ENCODE data around the gene IGLON5. TPM values are rescaled to one million over a fixed set of nuclear protein-coding genes. Genes with fewer than 3 reads are reported as not detected.

The IGLON5 gene
- total RNA-seq, 1 experiment from 2014 or later: not detected

GRCh38 chr19:51354103-51354741 is 42.8 kb downstream of the IGLON5 start:
- H3K27ac ChIP-seq: peak overlapping the region; percentile 43
- H3K9me3 ChIP-seq (replicated peaks): no peaks in the 10 kb centered on the region
- peaks cover 18% of the 10 kb centered on the region for H3K36me3 ChIP-seq
- DNase-seq (ENCODE audit: low read depth in 1 of 2, low spot score in 2 of 2): no peak
- H3K4me1 ChIP-seq (replicated peaks): peaks cover 22% of the 10 kb centered on the region
- H3K4me3 ChIP-seq: no peak overlapping the region
- H3K27me3 ChIP-seq (replicated peaks): no peaks in the 10 kb centered on the region

GRCh38 chr19:51354742-51355148 is 43.3 kb downstream of the IGLON5 start:
- Histone ChIP-seq H3K36me3 (peaks cover 18% of the 10 kb centered on the region), H3K27ac (peak overlapping the region; percentile 43; the same call in 1 of the 2 replicates), H3K9me3 (replicated peaks) (no peaks in the 10 kb centered on the region), H3K4me1 (replicated peaks) (peaks cover 22% of the 10 kb centered on the region), H3K4me3 (no peak overlapping the region), H3K27me3 (replicated peaks) (no peaks in the 10 kb centered on the region)
- DNase-seq (ENCODE audit: low read depth in 1 of 2, low spot score in 2 of 2): peak; percentile 67 to 69

- Histone ChIP-seq H3K9me3 (replicated peaks) (no peaks in the 10 kb centered on the region), H3K36me3 (peaks cover 4% of the 10 kb centered on the region), H3K4me1 (replicated peaks) (peaks cover 12% of the 10 kb centered on the region), H3K27ac (no peak overlapping the region), H3K4me3 (no peak overlapping the region), H3K27me3 (replicated peaks) (no peaks in the 10 kb centered on the region)
- DNase-seq (ENCODE audit: low read depth in 1 of 2, low spot score in 2 of 2): no peak
Measured at GRCh38 chr19:51356159-51356801, 44.8 kb downstream of the IGLON5 start.

GRCh38 chr19:51357952-51358351 is 46.5 kb downstream of the IGLON5 start:
- Histone ChIP-seq H3K36me3 (no peaks in the 10 kb centered on the region), H3K9me3 (replicated peaks) (no peaks in the 10 kb centered on the region), H3K4me1 (replicated peaks) (peaks cover 19% of the 10 kb centered on the region), H3K4me3 (no peak overlapping the region), H3K27me3 (replicated peaks) (no peaks in the 10 kb centered on the region), H3K27ac (no peak overlapping the region)
- DNase-seq (ENCODE audit: low read depth in 1 of 2, low spot score in 2 of 2): no peak

- no peaks in the 10 kb centered on the region for H3K9me3 ChIP-seq (replicated peaks)
- no peaks in the 10 kb centered on the region for H3K36me3 ChIP-seq
- no peak for DNase-seq (ENCODE audit: low read depth in 1 of 2, low spot score in 2 of 2)
- H3K27ac ChIP-seq: no peak overlapping the region
- peaks cover 28% of the 10 kb centered on the region for H3K4me1 ChIP-seq (replicated peaks)
- no peaks in the 10 kb centered on the region for H3K27me3 ChIP-seq (replicated peaks)
- no peak overlapping the region for H3K4me3 ChIP-seq
Measured at GRCh38 chr19:51359294-51359693, 47.9 kb downstream of the IGLON5 start.

GRCh38 chr19:51361239-51361638 is 49.8 kb downstream of the IGLON5 start:
- Histone ChIP-seq H3K9me3 (replicated peaks) (no peaks in the 10 kb centered on the region), H3K4me3 (no peak overlapping the region), H3K36me3 (no peaks in the 10 kb centered on the region), H3K4me1 (replicated peaks) (peaks cover 37% of the 10 kb centered on the region), H3K27ac (no peak overlapping the region), H3K27me3 (replicated peaks) (no peaks in the 10 kb centered on the region)
- no peak for DNase-seq (ENCODE audit: low read depth in 1 of 2, low spot score in 2 of 2)

GRCh38 chr19:51364200-51365106 is 53.0 kb downstream of the IGLON5 start:
- no peak for DNase-seq (ENCODE audit: low read depth in 1 of 2, low spot score in 2 of 2)
- no peak overlapping the region for H3K4me3 ChIP-seq
- peaks cover 53% of the 10 kb centered on the region for H3K4me1 ChIP-seq (replicated peaks)
- peaks cover 3% of the 10 kb centered on the region for H3K36me3 ChIP-seq
- H3K9me3 ChIP-seq (replicated peaks): no peaks in the 10 kb centered on the region
- H3K27ac ChIP-seq: no peak overlapping the region
- no peaks in the 10 kb centered on the region for H3K27me3 ChIP-seq (replicated peaks)

- no peaks in the 10 kb centered on the region for H3K9me3 ChIP-seq (replicated peaks)
- DNase-seq (ENCODE audit: low read depth in 1 of 2, low spot score in 2 of 2): peak in 1 of 2 experiments; percentile 52
- peak overlapping the region; percentile 53 for H3K27ac ChIP-seq
- peaks cover 53% of the 10 kb centered on the region for H3K4me1 ChIP-seq (replicated peaks)
- H3K36me3 ChIP-seq: peaks cover 3% of the 10 kb centered on the region
- H3K27me3 ChIP-seq (replicated peaks): no peaks in the 10 kb centered on the region
- peak overlapping the region; percentile 67 for H3K4me3 ChIP-seq
Measured at GRCh38 chr19:51365211-51365964, 53.9 kb downstream of the IGLON5 start.

- no peaks in the 10 kb centered on the region for H3K27me3 ChIP-seq (replicated peaks)
Measured at GRCh38 chr19:51365965-51366388, 54.5 kb downstream of the IGLON5 start, which contains the start of gene ETFB. ETFB (minus strand) TSS chr19:51366388; CDS start chr19:51366326, 62 bp downstream.

GRCh38 chr19:51366389-51367254 is 55.2 kb downstream of the IGLON5 start:
- Histone ChIP-seq H3K36me3 (peaks cover 3% of the 10 kb centered on the region), H3K27ac (peak overlapping the region; percentile 48)

More at GRCh38 chr19:51365965-51366388, 54.5 kb downstream of the IGLON5 start, which contains the start of gene ETFB:
- peak within 1 kb of the TSS; percentile 53 for H3K27ac ChIP-seq
- H3K9me3 ChIP-seq (replicated peaks): no peaks in the 10 kb centered on the region
- peaks cover 53% of the 10 kb centered on the region for H3K4me1 ChIP-seq (replicated peaks)
- H3K4me3 ChIP-seq: peak within 1 kb of the TSS; percentile 67
- DNase-seq (ENCODE audit: low read depth in 1 of 2, low spot score in 2 of 2): no peak
- peaks cover 3% of the 10 kb centered on the region for H3K36me3 ChIP-seq

GRCh38 chr19:51367255-51367564 is 55.8 kb downstream of the IGLON5 start:
- Histone ChIP-seq H3K36me3 (peaks cover 3% of the 10 kb centered on the region), H3K4me1 (replicated peaks) (peaks cover 53% of the 10 kb centered on the region), H3K27ac (peak overlapping the region; percentile 48), H3K9me3 (replicated peaks) (no peaks in the 10 kb centered on the region), H3K27me3 (replicated peaks) (no peaks in the 10 kb centered on the region), H3K4me3 (peak overlapping the region; percentile 67)
- DNase-seq (ENCODE audit: low read depth in 1 of 2, low spot score in 2 of 2): no peak

More at GRCh38 chr19:51366389-51367254, 55.2 kb downstream of the IGLON5 start:
- no peaks in the 10 kb centered on the region for H3K9me3 ChIP-seq (replicated peaks)
- peak; percentile 92 to 99 for DNase-seq (ENCODE audit: low read depth in 1 of 2, low spot score in 2 of 2)
- peak overlapping the region; percentile 67 for H3K4me3 ChIP-seq
- H3K4me1 ChIP-seq (replicated peaks): peaks cover 53% of the 10 kb centered on the region
- H3K27me3 ChIP-seq (replicated peaks): no peaks in the 10 kb centered on the region

- Histone ChIP-seq H3K27me3 (replicated peaks) (no peaks in the 10 kb centered on the region), H3K9me3 (replicated peaks) (no peaks in the 10 kb centered on the region), H3K4me3 (peak overlapping the region; percentile 67), H3K4me1 (replicated peaks) (peaks cover 48% of the 10 kb centered on the region), H3K27ac (peak overlapping the region; percentile 60), H3K36me3 (peaks cover 3% of the 10 kb centered on the region)
- DNase-seq (ENCODE audit: low read depth in 1 of 2, low spot score in 2 of 2): peak; percentile 99 to 100
Measured at GRCh38 chr19:51367565-51368365, 56.3 kb downstream of the IGLON5 start.

Data from SJSA1 (cell line).